Breast epithelium (tissue), 4 donors: ENCODE measurements around the gene DGKB. TPM values are rescaled to one million over a fixed set of nuclear protein-coding genes. Genes with fewer than 3 reads are reported as not detected.

Experiments used
- DNase-seq, 2 donors: peaks; one replicate each; pipeline ENCODE4 v3.0.0-alpha.2; 2019; ENCODE audit warnings: low spot score in 2 of 2
- H3K27ac ChIP-seq, 2 donors: fragments of 200-600 bp; sonication (generic) in 1 of 2; one replicate each; pipeline ENCODE4 v1.5.1; 2016 to 2019; ENCODE audit warnings: mild to moderate bottlenecking in 1 of 2
- H3K27me3 ChIP-seq, 2 donors: fragments of 200-600 bp; sonication (generic) in 1 of 2; one replicate each; pipeline versions ENCODE4 v1.5.1 to v1.6.0; 2017 to 2019; ENCODE audit warnings: control low read depth in 1 of 2, mild to moderate bottlenecking in 1 of 2
- H3K36me3 ChIP-seq: fragments of 200-600 bp; one replicate; pipeline ENCODE4 v1.5.1; 2019
- H3K4me1 ChIP-seq, 2 donors: fragments of 200-600 bp; sonication (generic); one replicate each; pipeline ENCODE4 v1.5.1; 2016 to 2019; ENCODE audit warnings: control low read depth in 1 of 2
- H3K4me3 ChIP-seq, 3 donors: fragments of 200-600 bp; sonication (generic); 1 replicate in 2 of 3; 2 replicates in 1 of 3; pipeline ENCODE4 v1.5.1; 2016 to 2019; ENCODE audit warnings: mild to moderate bottlenecking in 3 of 3, moderate library complexity in 2 of 3
- H3K9me3 ChIP-seq, 2 donors: fragments of 200-600 bp; sonication (generic) in 1 of 2; one replicate each; pipeline ENCODE4 v1.5.1; 2016 to 2019; ENCODE audit warnings: control low read depth in 1 of 2
- CTCF ChIP-seq, 3 donors: fragments of 450-650 bp; IDR thresholded peaks; one replicate each; pipeline ENCODE4 v1.5.1; 2016 to 2017; ENCODE audit warnings: antibody characterized with exemption in 3 of 3, mild to moderate bottlenecking in 3 of 3, moderate library complexity in 3 of 3
- POLR2A ChIP-seq: fragments of 450-650 bp; IDR thresholded peaks from one replicate; pipeline ENCODE4 v1.6.1; 2016; ENCODE audit warnings: antibody characterized with exemption, mild to moderate bottlenecking, moderate library complexity
- POLR2AphosphoS5 ChIP-seq, 3 donors: sonication (generic); formaldehyde crosslinking; IDR thresholded peaks; one replicate each; pipeline ENCODE4 v1.6.1; 2017; ENCODE audit warnings: antibody characterized with exemption in 3 of 3
- intact Hi-C: fragments of 100-400 bp; cut with DNase I; formaldehyde crosslinking; loops from one replicate; pipeline ENCODE4 v1.15.1; 2023; ENCODE audit warnings: low total_unique reads
- total RNA-seq, 3 donors: library from RNA; depleted of rRNA; stranded (reverse); fragments of >200 nt; gene quantifications; one replicate each; pipeline ENCODE4 v1.1.0, GENCODE V29; 2016

The DGKB gene
- total RNA-seq, 3 donors from 2014 or later: 0.16 to 0.44 (median 0.33) TPM

GRCh38 chr7:14521183-14521582 is 381.4 kb downstream of the DGKB start:
- Histone ChIP-seq H3K36me3 (no peaks in the 10 kb centered on the region), H3K27me3 (no peaks in the 10 kb centered on the region), H3K27ac (no peak overlapping the region), H3K4me3 (no peak overlapping the region), H3K9me3 (peaks cover 0 to 3% of the 10 kb centered on the region in 2 donors), H3K4me1 (no peaks in the 10 kb centered on the region)
- TF ChIP-seq CTCF (IDR thresholded peaks at IDR 0.05) (no peak), POLR2A (no peak), POLR2AphosphoS5 (IDR thresholded peaks at IDR 0.05) (no peak)
- intact Hi-C loops: no loop called here
- no peak for DNase-seq

- no peak for DNase-seq
- H3K27ac ChIP-seq: no peak overlapping the region
- no peaks in the 10 kb centered on the region for H3K27me3 ChIP-seq
- no peaks in the 10 kb centered on the region for H3K36me3 ChIP-seq
- H3K4me1 ChIP-seq: no peaks in the 10 kb centered on the region
- peaks cover 0 to 10% of the 10 kb centered on the region in 2 donors for H3K9me3 ChIP-seq
- TF ChIP-seq POLR2A (no peak), POLR2AphosphoS5 (IDR thresholded peaks at IDR 0.05) (no peak), CTCF (IDR thresholded peaks at IDR 0.05) (no peak)
- intact Hi-C loops: no loop called here
- H3K4me3 ChIP-seq: no peak overlapping the region
Observed at GRCh38 chr7:14510268-14510667, 392.3 kb downstream of the DGKB start.

- TF ChIP-seq POLR2A: no peak
- peaks cover 0 to 10% of the 10 kb centered on the region in 2 donors for H3K9me3 ChIP-seq
- no peak overlapping the region for H3K4me3 ChIP-seq
- no peak for DNase-seq
- no peak overlapping the region for H3K27ac ChIP-seq
- no peaks in the 10 kb centered on the region for H3K4me1 ChIP-seq
- no peaks in the 10 kb centered on the region for H3K27me3 ChIP-seq
- H3K36me3 ChIP-seq: no peaks in the 10 kb centered on the region
- intact Hi-C loops: no loop called here
Observed at GRCh38 chr7:14507617-14508016, 394.9 kb downstream of the DGKB start.

- DNase-seq: no peak
- Histone ChIP-seq H3K4me1 (no peaks in the 10 kb centered on the region), H3K36me3 (no peaks in the 10 kb centered on the region), H3K9me3 (peaks cover 0 to 17% of the 10 kb centered on the region in 2 donors), H3K27ac (no peak overlapping the region), H3K4me3 (no peak overlapping the region), H3K27me3 (no peaks in the 10 kb centered on the region)
- TF ChIP-seq POLR2A (no peak), POLR2AphosphoS5 (IDR thresholded peaks at IDR 0.05) (no peak), CTCF (IDR thresholded peaks at IDR 0.05) (no peak)
- intact Hi-C loops: no loop called here
Observed at GRCh38 chr7:14505906-14506305, 396.6 kb downstream of the DGKB start.

- Histone ChIP-seq H3K27me3 (no peaks in the 10 kb centered on the region), H3K9me3 (peaks cover 0 to 12% of the 10 kb centered on the region in 2 donors), H3K4me3 (no peak overlapping the region), H3K4me1 (no peaks in the 10 kb centered on the region), H3K27ac (no peak overlapping the region), H3K36me3 (no peaks in the 10 kb centered on the region)
- no peak for DNase-seq
- no peak for TF ChIP-seq CTCF (IDR thresholded peaks at IDR 0.05)
- no peak for TF ChIP-seq POLR2AphosphoS5 (IDR thresholded peaks at IDR 0.05)
- no peak for TF ChIP-seq POLR2A
- intact Hi-C loops: no loop called here
Observed at GRCh38 chr7:14504134-14504533, 398.4 kb downstream of the DGKB start.

- no peak overlapping the region for H3K4me3 ChIP-seq
- no peak overlapping the region for H3K27ac ChIP-seq
- H3K27me3 ChIP-seq: no peaks in the 10 kb centered on the region
- intact Hi-C loops: no loop called here
- H3K4me1 ChIP-seq: no peaks in the 10 kb centered on the region
- H3K36me3 ChIP-seq: no peaks in the 10 kb centered on the region
- H3K9me3 ChIP-seq: peaks cover 0 to 12% of the 10 kb centered on the region in 2 donors
- no peak for DNase-seq
- TF ChIP-seq CTCF (IDR thresholded peaks at IDR 0.05) (no peak), POLR2A (no peak)
Observed at GRCh38 chr7:14503623-14504022, 398.9 kb downstream of the DGKB start.
